NAMALWA (cell line): Measurements from ENCODE around the gene SMPX.

ENCODE experiments used
- DNase-seq: peaks from one replicate; pipeline ENCODE4 v3.0.0-alpha.2; 2015; ENCODE audit warnings: low spot score

Gene SMPX

DNA sequence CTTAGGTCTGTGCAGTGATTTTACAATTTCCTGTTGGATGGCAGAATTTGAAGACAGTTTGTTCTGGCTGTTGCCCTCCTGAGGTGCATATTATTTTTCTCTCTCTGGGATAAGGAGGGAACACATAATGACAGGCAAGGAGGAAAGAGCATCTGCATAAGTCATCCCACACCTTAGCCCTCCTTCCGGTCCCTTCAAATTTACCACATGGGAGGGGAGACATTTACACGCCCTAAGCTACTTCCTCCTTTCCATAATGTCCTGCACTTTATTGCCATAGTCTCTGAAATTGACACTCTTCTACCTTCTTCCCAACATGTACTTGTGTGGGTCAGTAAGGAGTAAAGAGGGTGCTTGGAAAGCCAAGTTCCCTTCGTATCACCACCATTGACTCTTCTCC is 13.9 kb downstream of the SMPX start:
- DNase-seq: no peak

DNA sequence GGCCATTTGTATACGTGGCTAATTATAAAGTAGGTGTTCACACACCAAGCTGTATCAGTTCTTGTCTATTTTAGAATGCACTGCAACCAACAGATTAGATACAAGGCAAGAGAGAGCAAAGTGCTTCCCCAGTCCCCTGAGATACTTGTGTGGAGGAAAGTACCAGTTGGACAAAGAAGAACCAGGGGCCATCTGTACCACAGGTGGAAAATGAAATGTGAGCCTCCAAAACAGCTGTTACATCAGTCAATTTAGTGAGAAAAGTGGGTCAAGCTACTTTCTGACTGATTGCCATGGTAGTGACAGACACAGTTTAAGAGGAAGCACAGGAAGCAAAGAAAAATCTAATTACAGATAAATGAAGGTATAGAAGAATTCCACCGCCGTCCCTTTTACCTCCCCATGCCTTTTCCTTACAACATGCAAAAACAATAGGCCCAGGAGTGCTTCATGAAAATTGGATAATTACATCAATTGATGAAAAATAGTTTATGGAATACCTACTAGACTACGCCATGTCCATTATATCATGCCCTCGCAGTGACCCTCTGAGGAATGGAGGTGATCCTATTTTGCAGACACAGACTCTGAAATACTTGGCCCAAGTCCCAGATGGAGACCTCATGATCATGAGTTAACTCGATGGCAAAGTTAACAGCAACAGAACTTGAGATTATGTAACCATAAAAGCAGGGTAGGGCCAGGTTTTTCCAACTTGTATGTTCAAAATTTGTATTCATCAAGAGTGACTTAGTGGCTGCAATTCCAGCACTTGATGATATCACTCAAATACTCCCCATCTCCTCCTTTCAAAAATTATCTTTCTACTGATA is 15.8 kb downstream of the SMPX start:
- no peak for DNase-seq

DNA sequence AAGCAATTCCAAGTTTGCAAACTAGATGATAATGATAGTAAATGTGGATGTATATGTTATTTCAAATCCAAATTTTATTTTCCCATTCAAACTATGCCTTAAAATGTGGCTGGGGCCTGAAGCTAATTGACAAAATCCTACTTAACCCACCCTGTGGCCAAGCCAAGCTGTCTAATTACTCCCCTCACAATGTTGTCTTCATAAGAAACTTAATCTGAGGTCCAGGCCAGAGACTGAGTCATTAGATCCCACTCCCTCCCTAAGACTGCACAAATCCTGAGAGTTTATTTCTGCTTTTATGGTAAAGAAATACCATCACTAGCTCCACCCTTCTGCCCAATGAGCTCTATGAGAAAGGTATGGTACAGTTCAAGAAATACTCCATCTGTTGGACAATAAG is 16.6 kb downstream of the SMPX start:
- no peak for DNase-seq

DNA sequence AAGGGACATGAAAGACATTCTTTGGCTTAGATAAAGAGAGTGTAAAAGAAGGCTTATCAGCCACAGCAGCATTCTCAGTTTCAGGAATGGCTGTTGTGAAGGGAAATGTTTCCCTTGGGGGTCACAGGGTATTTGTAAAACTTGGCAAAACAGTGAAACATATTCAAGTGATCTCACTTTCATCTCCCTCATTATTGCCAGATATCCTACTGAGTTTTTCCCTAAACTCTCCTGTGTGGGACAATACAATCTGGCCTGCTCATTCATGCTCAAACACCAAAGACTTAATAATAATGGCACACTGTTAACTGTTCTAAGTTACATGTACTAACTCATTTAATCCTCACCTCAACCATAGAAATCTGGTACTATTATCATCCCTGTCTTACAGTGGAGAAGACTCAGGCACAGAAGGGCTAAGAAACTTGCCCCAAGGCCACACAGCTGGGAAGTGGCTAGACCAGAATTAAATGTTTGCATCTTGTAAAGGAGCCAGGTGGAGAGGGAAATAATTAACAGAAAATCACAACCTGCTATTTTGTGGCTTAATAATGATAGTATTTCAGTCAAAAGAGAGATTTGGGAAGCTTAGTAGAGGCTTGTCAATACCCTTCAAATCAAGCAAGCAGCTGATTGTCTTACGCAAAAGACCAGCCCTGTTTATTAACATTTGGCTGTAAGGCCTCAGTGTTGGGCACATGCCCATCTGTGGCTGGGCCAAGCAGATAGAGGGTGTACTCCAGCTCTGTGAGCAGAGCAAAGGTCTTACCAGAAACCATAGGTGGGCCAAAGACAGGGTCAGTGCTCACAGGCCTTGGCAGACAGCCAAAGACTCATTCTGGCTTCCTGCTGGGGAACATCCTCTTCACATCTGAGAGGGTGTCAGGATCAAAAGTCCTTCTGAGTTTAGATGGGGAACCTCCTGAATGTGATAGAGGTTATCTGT is 17.3 kb downstream of the SMPX start:
- no peak for DNase-seq

DNA sequence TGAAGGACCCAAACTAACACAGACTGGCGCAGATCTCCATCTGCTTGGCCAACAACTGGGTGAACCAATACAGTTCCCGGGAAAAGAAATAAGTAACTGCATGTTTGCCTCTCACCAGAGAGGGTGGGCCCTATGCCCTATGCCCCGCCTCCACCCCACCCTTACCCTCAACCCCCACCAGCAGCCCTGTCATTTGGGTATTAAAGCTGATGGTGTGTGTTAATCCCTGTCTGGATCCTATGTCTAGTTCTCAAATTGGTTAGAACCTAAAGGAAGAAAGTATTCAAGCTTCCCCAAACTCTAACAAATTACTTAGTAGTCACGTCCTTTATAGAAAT is 19.0 kb downstream of the SMPX start:
- no peak for DNase-seq

DNA sequence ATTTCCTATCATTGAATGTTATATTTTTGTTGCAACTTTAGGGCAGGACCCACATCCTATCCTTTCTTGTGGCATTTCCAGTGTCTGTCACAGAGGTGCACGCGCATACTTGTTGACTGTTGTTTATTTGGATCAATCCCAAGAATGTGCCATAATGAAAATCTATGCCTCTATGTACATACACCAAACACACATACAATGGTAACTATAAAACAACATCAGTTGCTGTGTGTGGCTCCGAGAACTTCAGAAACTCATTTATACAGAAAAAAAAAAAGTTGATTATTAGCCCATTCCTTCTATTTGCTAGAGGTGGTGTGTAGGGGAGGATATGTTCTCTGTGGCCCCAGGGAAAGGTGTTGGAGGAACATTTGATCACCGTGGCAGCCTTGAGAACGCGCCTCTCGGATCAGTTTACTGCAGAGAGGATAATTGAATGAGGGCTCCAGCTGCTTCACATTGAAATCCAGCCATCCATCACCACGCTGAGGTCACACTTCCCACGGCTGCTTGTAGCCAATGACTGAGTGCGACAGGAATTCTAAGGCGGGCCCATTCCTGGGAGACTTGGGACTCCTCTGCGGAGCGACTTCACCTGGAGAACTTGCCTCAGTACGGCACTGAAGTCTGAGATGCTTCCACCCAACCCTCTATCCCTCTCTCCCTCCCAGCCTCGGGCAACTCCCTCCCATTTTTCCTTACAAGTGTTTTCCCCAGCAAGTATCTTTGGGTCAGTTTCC is 19.5 kb downstream of the SMPX start:
- DNase-seq: no peak

DNA sequence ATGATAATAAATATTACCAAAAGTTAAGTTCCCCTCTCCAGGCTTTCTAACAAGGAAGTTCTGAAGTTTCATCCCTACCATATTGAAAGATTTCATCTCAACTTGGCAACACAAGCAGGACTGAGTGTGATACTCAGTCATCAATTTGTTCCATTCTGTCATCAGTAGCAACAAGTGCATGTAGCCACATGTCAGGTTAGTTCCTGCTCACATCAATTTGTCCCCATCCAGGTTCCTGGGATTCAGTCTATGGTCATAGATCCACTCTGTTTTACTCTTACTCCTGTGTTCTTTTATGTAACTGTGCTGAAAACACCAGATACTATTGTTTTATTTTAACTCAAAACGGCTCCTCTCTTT is 22.2 kb downstream of the SMPX start:
- DNase-seq: no peak

DNA sequence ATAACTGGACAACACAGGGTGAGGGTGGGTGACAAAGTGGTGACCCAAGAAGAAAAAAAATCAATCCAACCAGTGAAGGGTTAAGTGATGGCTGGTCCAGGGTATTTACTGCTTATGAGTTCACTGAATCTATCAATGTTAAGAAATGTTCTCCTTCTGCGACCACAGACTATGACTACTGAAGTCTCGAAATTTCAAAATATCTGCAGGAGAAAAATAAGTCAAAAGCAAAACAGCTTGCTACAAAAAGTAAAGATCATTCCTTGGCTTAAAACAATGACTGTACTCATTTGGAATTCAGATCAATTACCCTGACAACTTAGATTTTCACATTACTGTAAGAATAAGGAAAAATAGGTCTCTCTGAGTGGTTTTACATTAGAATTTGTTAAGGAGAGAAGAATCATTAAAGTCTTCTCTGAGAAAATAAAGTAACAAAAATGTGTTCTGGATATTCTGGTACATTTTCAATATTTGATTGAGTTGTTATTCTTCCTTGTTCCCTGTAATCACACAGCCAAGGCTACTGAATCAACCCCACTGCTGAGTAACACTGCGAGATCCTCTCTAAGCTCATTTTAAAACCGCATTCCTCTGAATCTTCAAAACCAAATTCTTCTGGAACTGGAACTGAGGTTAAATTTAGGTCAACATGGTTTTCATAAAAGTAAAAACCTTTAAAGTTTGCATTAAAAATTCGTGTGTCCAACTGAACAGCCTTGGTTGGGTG is 22.7 kb downstream of the SMPX start:
- DNase-seq: no peak

DNA sequence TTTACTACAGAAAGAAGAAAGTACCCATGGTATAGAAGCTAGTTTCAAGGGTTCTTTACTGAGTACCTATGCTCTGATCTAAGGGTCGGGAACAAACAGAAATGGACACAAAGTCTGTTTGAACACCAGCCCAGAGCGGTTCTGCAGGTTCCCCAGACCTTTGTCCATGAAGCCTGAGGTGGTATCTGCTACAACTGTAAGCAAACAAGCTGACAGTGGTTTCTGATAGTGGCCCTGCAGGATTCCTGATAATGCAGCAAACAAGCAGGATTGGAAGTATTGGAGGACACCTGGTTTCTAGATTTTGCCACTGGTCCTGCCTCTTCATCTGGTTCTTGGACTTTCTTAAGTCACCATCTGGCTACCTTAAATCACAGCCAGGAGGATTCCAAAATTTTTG is 23.7 kb downstream of the SMPX start:
- DNase-seq: no peak

DNA sequence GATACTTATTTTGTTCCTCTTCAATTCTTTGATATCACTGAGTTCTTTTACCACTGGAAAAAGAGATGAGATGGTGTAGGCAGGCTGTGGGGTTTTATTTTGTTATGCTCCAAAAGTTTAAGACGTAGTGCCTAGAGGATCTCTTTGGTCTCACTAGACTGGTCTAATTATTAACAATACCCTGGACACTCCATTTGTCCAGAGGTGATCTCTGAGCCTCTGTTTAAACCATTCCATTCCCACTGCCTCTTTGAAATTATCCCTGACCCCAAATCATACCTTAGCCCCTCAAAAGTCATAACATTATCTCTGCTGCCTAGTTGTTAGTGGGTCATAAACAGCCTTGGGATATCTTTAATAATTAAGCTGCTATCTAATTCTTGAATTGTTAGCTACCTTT is 24.2 kb downstream of the SMPX start:
- DNase-seq: no peak

DNA sequence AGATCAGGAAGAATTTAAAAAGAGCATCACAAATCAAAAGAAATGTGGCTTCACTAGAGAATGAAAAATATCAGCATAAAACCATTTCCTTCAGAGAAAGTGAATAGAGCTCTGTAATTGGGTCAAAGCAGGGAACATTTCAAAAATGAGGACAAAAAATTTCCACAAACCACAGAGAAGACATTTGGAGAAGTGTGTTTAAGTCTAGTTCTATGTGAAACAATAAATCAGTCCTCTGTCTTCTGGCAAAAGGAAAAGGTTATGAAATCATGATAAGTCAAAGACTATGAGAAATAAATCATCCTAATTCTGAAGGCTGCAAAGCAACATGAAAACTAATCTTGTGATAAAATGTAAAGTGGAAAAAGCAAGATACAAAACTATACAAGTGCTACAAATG is 27.9 kb downstream of the SMPX start:
- DNase-seq: no peak

DNA sequence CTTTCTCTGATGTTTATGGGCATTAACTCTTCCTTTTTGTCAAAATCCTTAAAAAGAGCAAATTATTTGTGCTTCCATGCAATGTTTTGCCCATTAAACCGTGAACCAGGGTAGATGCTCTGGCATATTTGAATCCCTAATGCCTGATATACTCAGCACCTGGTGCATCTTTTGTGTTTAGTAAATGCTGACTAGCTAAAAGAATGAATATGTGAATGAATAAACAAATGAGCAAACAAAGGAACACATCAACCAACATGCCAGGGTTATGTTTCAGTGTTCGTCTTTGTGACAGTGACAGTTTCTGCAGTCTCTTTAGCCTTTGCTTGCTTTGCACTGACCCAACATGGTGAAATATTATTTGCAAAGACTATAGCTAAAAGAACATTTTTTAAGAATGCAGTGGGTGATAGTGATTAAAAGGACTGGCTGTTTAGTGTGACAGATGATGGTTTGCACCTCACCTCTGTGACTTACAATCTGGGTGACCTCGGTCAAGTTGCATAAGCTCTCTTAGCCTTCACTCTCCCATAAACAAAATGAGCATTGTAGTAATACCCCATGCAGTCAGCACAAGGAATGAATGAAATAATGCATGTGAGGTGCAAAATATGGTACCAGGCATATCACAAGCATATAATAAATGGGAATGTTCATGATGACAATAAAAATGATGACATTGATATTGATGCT is 29.5 kb downstream of the SMPX start:
- no peak for DNase-seq

DNA sequence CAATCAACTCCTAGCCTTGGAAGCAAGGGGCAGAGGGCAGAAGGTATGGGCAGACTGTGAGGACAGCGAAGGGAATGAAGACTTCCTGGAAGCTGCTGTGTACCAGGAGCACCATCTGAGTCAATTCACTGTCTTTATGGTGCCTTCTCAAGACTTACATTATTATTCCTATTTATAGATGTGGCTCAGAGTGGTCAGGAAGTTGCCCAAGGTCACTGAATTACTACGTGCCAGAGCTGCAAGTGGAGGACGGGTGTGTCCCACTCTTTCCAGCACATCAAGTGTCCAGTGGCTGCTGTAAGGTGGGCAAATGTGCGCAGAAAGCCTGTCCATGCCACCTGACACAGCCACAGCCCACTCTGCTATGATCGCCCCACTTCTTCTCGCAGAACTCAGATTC is 32.0 kb downstream of the SMPX start:
- DNase-seq: no peak

DNA sequence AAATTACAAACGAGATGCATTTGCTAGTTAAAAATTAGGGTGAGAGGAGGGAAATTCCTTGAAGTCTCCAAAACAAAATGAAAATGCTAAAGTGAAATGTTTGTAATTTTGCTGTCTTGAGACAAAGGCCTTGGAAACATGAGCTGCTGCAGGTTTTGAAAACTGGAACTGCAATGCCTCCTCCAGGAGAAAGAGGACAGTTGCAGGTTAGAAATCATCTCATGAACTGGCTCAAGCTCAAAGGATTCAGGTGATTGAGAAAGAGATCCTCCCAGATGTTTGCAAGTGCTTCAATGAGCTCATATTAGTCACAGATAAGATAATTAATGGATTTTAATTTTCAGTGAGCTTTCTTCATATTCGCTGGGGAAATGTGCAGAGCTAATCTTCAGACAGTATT is 32.4 kb downstream of the SMPX start:
- DNase-seq: peak; percentile 18

DNA sequence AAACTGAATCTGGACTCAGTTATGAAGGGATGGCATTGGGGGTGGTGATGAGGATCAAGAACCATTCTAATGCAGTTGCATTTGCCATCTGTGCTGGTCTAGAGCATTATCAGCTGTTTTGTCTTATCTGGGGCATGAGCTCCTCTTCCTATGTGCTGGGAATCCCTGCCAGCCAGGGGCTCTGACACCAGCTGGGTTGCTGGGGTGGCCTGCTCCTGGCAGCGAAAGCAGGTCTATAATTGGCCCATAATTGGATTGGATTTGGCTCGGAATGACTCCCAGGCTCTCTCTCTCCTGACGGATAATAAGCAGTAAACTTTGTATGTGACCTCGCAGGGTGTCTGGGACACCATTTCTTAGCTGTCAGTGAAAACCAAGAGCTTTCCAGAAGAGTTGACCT is 34.1 kb downstream of the SMPX start:
- no peak for DNase-seq

DNA sequence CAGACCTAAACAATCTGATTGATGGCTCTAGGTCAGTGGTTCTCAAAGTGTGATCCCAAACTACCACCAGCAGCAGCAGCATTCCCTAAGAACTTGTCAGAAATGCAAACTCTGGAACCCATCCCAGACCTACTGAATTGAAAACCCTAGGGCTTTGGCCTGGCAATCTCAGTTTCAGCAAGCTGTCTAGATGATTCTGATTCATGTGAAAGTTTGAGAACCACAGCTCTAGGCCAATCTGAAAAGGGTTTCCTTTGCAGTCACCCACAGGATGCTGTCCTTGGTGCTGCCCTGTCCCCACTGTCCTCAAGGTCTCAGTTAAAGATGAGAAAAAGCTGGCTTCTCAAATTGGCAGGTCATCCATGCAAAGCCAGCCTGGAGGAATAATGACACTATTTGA is 34.8 kb downstream of the SMPX start:
- DNase-seq: no peak

DNA sequence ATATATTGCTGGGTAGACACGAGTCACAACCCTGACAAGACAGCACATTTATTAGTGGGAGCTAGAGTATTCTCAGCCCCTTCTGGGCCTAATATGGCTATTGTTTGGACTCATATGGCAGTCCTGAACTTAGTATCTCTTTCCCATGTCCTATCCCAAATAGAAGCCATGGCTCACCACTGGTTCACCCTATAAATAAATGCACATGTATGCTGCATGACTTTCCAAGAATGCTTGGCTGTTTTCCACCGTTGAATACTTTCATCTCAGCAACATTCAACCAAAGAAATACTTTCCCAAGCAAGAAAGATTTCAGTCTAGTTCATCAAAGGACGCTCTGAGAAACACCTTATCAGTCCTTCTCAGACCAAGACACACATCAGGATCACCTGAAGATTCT is 36.7 kb downstream of the SMPX start:
- DNase-seq: no peak

DNA sequence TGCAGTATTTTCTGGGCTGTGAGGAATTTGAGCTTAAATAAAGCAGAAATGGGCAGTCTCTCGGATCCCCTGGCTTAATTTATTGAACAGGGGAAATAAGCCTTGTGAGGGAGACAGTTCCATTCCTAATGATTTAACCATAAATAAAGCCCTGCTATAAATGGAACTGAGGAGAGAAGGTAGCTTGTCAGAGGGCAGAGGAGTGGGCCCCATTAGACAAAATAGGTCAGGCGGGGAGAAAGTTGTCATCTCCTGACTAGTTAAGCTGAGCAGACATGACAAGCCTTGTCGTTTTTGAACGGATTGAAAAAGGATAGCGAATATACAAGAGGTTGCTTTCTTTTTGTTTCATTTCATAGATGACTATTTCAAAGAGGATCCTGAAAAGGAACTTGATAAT is 39.3 kb downstream of the SMPX start:
- no peak for DNase-seq

DNA sequence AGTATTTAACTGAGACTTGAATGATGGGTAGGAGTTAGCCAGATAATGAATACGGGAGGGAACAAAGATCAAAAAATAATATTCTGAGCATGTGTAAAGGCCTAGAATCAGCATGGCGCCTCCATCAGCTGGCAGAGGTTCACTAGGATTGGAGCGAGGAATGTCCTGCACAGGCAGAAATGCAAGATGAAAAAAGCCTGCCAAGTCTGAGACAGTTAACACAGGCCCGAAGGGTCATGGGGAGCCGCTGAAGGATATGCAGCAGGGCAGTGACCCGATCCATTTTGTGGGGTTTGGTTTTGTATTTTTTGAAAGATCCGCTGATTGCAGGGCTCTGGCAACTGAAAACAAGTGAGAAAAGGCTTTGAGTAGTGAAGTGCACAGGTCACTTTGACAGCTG is 40.1 kb downstream of the SMPX start:
- DNase-seq: no peak

DNA sequence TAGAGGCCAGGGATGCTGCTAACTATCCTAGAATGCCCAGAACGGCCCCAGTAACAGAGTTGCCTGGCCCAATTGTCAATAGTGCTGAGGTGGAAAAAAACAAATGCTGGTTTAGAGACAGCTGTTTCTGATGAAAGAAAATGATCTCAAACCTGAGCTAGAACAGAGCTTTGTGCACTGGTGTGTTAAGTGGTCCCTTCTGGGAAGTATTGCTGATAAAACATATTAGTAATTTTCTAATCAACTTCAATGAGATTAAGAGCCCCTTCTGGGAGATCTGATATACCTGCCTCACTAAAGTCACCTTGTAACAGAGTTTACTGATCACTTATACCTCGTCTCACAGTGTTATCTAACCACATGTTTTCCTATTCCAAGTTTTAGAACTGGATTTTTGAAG is 42.1 kb downstream of the SMPX start:
- DNase-seq: no peak

DNA sequence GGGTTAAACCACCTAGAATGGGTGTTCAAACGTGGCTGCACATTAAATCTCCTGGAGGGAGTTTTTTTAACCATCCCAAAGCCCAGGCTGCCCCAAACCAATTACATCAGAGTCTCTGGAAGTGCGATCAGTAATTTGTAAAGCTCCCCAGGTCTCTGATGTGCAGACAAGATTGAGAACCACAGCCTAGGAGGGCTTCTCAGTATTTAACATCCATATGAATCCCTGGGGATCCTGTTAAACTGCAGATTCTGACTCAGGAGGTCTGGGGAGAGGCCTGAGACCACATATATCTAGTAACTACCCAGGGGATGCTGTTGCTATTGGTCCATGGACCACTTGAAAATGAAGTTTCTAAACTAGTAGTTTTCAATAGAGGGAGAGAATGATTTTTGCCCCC is 42.6 kb downstream of the SMPX start:
- no peak for DNase-seq

DNA sequence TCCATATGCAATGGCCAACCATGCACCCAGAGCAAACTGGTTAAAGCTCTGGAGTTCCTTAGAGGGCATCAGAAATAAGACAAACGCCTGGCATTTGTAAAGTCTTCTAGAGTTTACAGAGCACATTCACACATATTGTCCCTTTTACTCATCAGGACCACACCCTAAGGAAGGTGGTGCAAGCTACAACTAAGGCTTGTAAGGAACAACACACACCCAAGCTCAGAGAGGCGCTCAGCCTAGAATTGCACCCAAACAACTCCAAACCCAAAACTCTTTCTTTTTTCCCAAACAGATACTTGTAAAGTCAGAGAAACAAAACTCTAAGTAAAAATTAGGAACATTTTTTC is 46.1 kb downstream of the SMPX start:
- DNase-seq: no peak
